Neural crest cell (in vitro differentiated cells): ENCODE results near the gene CRYZ. TPM values are rescaled to one million over a fixed set of nuclear protein-coding genes. Genes with fewer than 3 reads are reported as not detected.

ENCODE experiments used
- DNase-seq: peaks from one replicate; pipeline ENCODE4 v3.0.0; 2021; ENCODE audit warnings: low read depth, mixed read lengths, low spot score
- H3K27ac Mint-ChIP-seq: one replicate; pipeline ENCODE4 v1.8.0; 2021; ENCODE audit warnings: mild to moderate bottlenecking, mixed read lengths; ENCODE audit not compliant: unreplicated experiment
- H3K27me3 Mint-ChIP-seq: 2 replicates; pipeline ENCODE4 v1.8.0; 2021; ENCODE audit warnings: low read depth, mild to moderate bottlenecking, mixed read lengths
- H3K36me3 Mint-ChIP-seq: 2 replicates; pipeline ENCODE4 v1.8.0; 2021; ENCODE audit warnings: low read depth, mild to moderate bottlenecking, mixed read lengths
- H3K4me1 Mint-ChIP-seq: 2 replicates; pipeline ENCODE4 v1.8.0; 2021; ENCODE audit warnings: mixed read lengths
- H3K4me3 Mint-ChIP-seq: one replicate; pipeline ENCODE4 v1.8.0; 2021; ENCODE audit warnings: mild to moderate bottlenecking, mixed read lengths
- H3K9me3 Mint-ChIP-seq: 2 replicates; pipeline ENCODE4 v1.8.0; 2021; ENCODE audit warnings: mixed read lengths
- CTCF ChIP-seq: fragments of 200-600 bp; sonication (generic); conservative IDR thresholded peaks from 2 replicates; pipeline ENCODE4 v1.5.0; 2021; ENCODE audit warnings: antibody characterized with exemption, mild to moderate bottlenecking
- total RNA-seq: library from RNA; stranded (reverse); gene quantifications from 2 replicates; pipeline ENCODE4 v1.2.1, GENCODE V29; 2021

The CRYZ gene
- total RNA-seq, 1 donor from 2014 or later = 12.5 TPM

DNA sequence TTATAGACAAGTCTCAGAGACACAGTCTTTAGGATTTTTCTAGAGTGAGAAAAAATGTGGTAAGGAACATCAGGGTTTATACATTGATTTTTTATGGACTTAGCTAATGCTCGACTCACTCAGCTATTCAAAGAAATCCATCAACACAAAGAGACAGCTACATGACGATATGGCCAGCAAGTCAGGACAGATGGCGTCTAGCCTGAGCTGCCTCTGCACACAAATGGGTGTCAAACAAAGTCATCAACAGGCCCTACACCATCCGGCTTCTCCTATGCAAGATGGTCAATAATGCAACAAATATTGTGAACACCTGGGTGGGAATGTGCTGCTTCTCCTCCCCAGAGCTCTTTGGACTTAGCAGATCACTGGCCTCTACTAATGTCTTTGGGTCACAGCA, 45.9 kb downstream of the CRYZ start:
- Mint-ChIP-seq H3K9me3 (no peaks in the 10 kb centered on the region), H3K4me1 (peaks cover 8% of the 10 kb centered on the region), H3K36me3 (no peaks in the 10 kb centered on the region), H3K27me3 (peaks cover 3% of the 10 kb centered on the region), H3K27ac (no peak overlapping the region), H3K4me3 (no peak overlapping the region)
- no peak for TF ChIP-seq CTCF
- no peak for DNase-seq

- H3K4me1 Mint-ChIP-seq = peaks cover 3% of the 10 kb centered on the region
- H3K36me3 Mint-ChIP-seq = no peaks in the 10 kb centered on the region
- H3K27ac Mint-ChIP-seq = no peak overlapping the region
- no peak for TF ChIP-seq CTCF
- no peak overlapping the region for H3K4me3 Mint-ChIP-seq
- peaks cover 6% of the 10 kb centered on the region for H3K27me3 Mint-ChIP-seq
- no peak for DNase-seq
- H3K9me3 Mint-ChIP-seq = no peaks in the 10 kb centered on the region
Observed at GRCh38 chr1:74684301-74684700, 48.5 kb downstream of the CRYZ start.

- DNase-seq = no peak
- H3K4me3 Mint-ChIP-seq = no peak overlapping the region
- no peak for TF ChIP-seq CTCF
- no peak overlapping the region for H3K27ac Mint-ChIP-seq
- H3K4me1 Mint-ChIP-seq = peaks cover 3% of the 10 kb centered on the region
- H3K9me3 Mint-ChIP-seq = no peaks in the 10 kb centered on the region
- H3K27me3 Mint-ChIP-seq = peaks cover 6% of the 10 kb centered on the region
- no peaks in the 10 kb centered on the region for H3K36me3 Mint-ChIP-seq
Observed at GRCh38 chr1:74683656-74684055, 49.2 kb downstream of the CRYZ start.

DNA sequence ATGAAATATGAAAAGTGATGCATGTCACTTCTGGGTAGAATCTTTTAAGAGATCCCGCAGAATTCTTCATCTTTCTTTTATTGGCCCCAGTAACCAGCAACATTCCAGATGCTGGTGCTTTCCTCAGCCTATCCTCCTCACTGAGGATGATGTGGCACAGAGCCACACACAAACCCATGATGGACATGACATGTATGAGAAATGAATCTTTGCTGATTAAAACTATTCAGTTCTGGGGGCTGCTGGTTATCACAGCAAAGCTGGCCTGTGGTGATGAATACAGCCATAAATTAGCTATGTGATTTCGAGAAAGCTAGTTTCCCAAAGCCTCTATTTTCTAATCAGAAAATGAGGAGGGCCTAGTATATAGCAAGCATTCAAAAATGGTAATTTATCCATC, 51.0 kb downstream of the CRYZ start:
- no peak for DNase-seq
- Mint-ChIP-seq H3K36me3 (no peaks in the 10 kb centered on the region), H3K27me3 (peaks cover 6% of the 10 kb centered on the region), H3K9me3 (peaks cover 2% of the 10 kb centered on the region), H3K4me1 (peaks cover 3% of the 10 kb centered on the region), H3K27ac (no peak overlapping the region), H3K4me3 (no peak overlapping the region)
- TF ChIP-seq CTCF = no peak

- Mint-ChIP-seq H3K9me3 (peaks cover 2% of the 10 kb centered on the region), H3K4me3 (no peak overlapping the region), H3K27ac (no peak overlapping the region), H3K27me3 (peaks cover 6% of the 10 kb centered on the region), H3K4me1 (peaks cover 3% of the 10 kb centered on the region), H3K36me3 (no peaks in the 10 kb centered on the region)
- no peak for TF ChIP-seq CTCF
- DNase-seq = no peak
Observed at GRCh38 chr1:74681449-74681848, 51.4 kb downstream of the CRYZ start.

- Mint-ChIP-seq H3K27me3 (peaks cover 6% of the 10 kb centered on the region), H3K36me3 (no peaks in the 10 kb centered on the region), H3K27ac (no peak overlapping the region), H3K4me1 (peaks cover 3% of the 10 kb centered on the region), H3K9me3 (peaks cover 2% of the 10 kb centered on the region), H3K4me3 (no peak overlapping the region)
- DNase-seq = no peak
- no peak for TF ChIP-seq CTCF
Observed at GRCh38 chr1:74681001-74681400, 51.8 kb downstream of the CRYZ start.
